H9 (cell line): ENCODE data around the gene TTC17. TPM values are rescaled to one million over a fixed set of nuclear protein-coding genes. Genes with fewer than 3 reads are reported as not detected.

Source experiments
- DNase-seq: peaks from one replicate; pipeline ENCODE4 v3.0.0-alpha.2; 2017
- H2AFZ ChIP-seq: one replicate; pipeline ENCODE4 v1.6.1; 2013; ENCODE audit warnings: mild to moderate bottlenecking, low read length, control low read depth, moderate library complexity
- H2AK5ac ChIP-seq: 2 replicates; pipeline ENCODE4 v1.6.1; 2013; ENCODE audit warnings: low read length, control low read depth, mixed read lengths; ENCODE audit not compliant: insufficient read length
- H2BK120ac ChIP-seq: one replicate; pipeline ENCODE4 v1.6.1; 2013; ENCODE audit warnings: low read depth, mild to moderate bottlenecking, low read length, control low read depth, inconsistent platforms; ENCODE audit not compliant: poor library complexity, severe bottlenecking
- H2BK12ac ChIP-seq: 2 replicates; pipeline ENCODE4 v1.6.1; 2013; ENCODE audit warnings: low read length, control low read depth, mixed read lengths, low read depth; ENCODE audit not compliant: insufficient read length
- H2BK15ac ChIP-seq: 2 replicates; pipeline ENCODE4 v1.6.1; 2013; ENCODE audit warnings: low read depth, low read length, control low read depth
- H2BK20ac ChIP-seq: one replicate; pipeline ENCODE4 v1.6.1; 2013; ENCODE audit warnings: low read depth, mild to moderate bottlenecking, low read length, control low read depth, inconsistent platforms; ENCODE audit not compliant: poor library complexity, severe bottlenecking
- H2BK5ac ChIP-seq: 2 replicates; pipeline ENCODE4 v1.6.1; 2013; ENCODE audit warnings: low read length, control low read depth, mixed read lengths; ENCODE audit not compliant: insufficient read length
- H3K14ac ChIP-seq: 2 replicates; pipeline ENCODE4 v1.6.1; 2013; ENCODE audit warnings: low read length, control low read depth; ENCODE audit not compliant: insufficient read depth
- H3K18ac ChIP-seq: 2 replicates; pipeline ENCODE4 v1.6.1; 2013; ENCODE audit warnings: low read depth, mild to moderate bottlenecking, mixed read lengths, low read length, control low read depth; ENCODE audit not compliant: insufficient read length
- H3K23ac ChIP-seq: 2 replicates; pipeline ENCODE4 v1.6.1; 2013; ENCODE audit warnings: low read length, control low read depth, mixed read lengths, low read depth; ENCODE audit not compliant: insufficient read length
- H3K23me2 ChIP-seq: 2 replicates; pipeline ENCODE4 v1.6.1; 2013; ENCODE audit warnings: low read depth, mild to moderate bottlenecking, mixed read lengths, low read length, control low read depth; ENCODE audit not compliant: insufficient read length, poor library complexity, severe bottlenecking
- H3K27ac ChIP-seq: 2 replicates; pipeline ENCODE4 v1.5.1; 2013; ENCODE audit warnings: low read length, control low read depth, mixed read lengths, low read depth; ENCODE audit not compliant: insufficient read length
- H3K27me3 ChIP-seq: 2 replicates; pipeline ENCODE4 v1.6.1; 2013; ENCODE audit warnings: low read length, control low read depth, inconsistent platforms; ENCODE audit not compliant: insufficient read depth
- H3K4ac ChIP-seq: 2 replicates; pipeline ENCODE4 v1.6.1; 2013; ENCODE audit warnings: low read depth, mild to moderate bottlenecking, control low read depth, inconsistent platforms, low read length, moderate library complexity
- H3K4me1 ChIP-seq: 2 replicates; pipeline ENCODE4 v1.6.1; 2013; ENCODE audit warnings: low read length, control low read depth, inconsistent platforms; ENCODE audit not compliant: insufficient read depth
- H3K4me2 ChIP-seq: 2 replicates; pipeline ENCODE4 v1.6.1; 2013; ENCODE audit warnings: low read length, control low read depth, mixed read lengths; ENCODE audit not compliant: insufficient read length, insufficient read depth
- H3K56ac ChIP-seq: 2 replicates; pipeline ENCODE4 v1.6.1; 2013; ENCODE audit warnings: low read depth, mild to moderate bottlenecking, mixed read lengths, low read length, control low read depth; ENCODE audit not compliant: insufficient read length
- H3K79me1 ChIP-seq: 2 replicates; pipeline ENCODE4 v1.6.1; 2013; ENCODE audit warnings: low read depth, mild to moderate bottlenecking, moderate library complexity, low read length, control low read depth, inconsistent platforms; ENCODE audit not compliant: insufficient read depth, poor library complexity, severe bottlenecking
- H3K79me2 ChIP-seq: 2 replicates; pipeline ENCODE4 v1.6.1; 2013; ENCODE audit warnings: low read length, control low read depth, inconsistent platforms; ENCODE audit not compliant: insufficient read depth
- H3K9ac ChIP-seq: 2 replicates; pipeline ENCODE4 v1.6.1; 2013; ENCODE audit warnings: low read length, control low read depth, mixed read lengths; ENCODE audit not compliant: insufficient read length; ENCODE audit errors: extremely low read depth
- H3K9me3 ChIP-seq: one replicate; pipeline ENCODE4 v1.6.1; 2013; ENCODE audit warnings: low read depth, low read length, inconsistent platforms; ENCODE audit not compliant: control insufficient read depth
- H3T11ph ChIP-seq: one replicate; pipeline ENCODE4 v1.6.1; 2013; ENCODE audit warnings: mild to moderate bottlenecking, low read length, control low read depth, inconsistent platforms
- H4K20me1 ChIP-seq: one replicate; pipeline ENCODE4 v1.6.1; 2013; ENCODE audit not compliant: control insufficient read depth, insufficient read length, insufficient read depth
- H4K5ac ChIP-seq: 2 replicates; pipeline ENCODE4 v1.6.1; 2013; ENCODE audit warnings: low read depth, mild to moderate bottlenecking, mixed read lengths, low read length, control low read depth; ENCODE audit not compliant: insufficient read length
- H4K8ac ChIP-seq: replicated peaks from 2 replicates; pipeline ENCODE4 v1.6.1; 2013; ENCODE audit warnings: low read length, control low read depth, mixed read lengths, low read depth; ENCODE audit not compliant: insufficient read length
- H4K91ac ChIP-seq: 2 replicates; pipeline ENCODE4 v1.6.1; 2013; ENCODE audit warnings: low read depth, mild to moderate bottlenecking, moderate library complexity, mixed read lengths, low read length, control low read depth; ENCODE audit not compliant: insufficient read length
- H3K27ac Mint-ChIP-seq, 3 experiments: 2 replicates in 2 of 3; 3 replicates in 1 of 3; pipeline ENCODE4 v1.8.0; 2020 to 2021; ENCODE audit warnings: mixed read lengths in 3 of 3, mild to moderate bottlenecking in 1 of 3, moderate library complexity in 1 of 3
- H3K27me3 Mint-ChIP-seq: 2 replicates; pipeline ENCODE4 v1.8.0; 2021; ENCODE audit warnings: low read depth, mild to moderate bottlenecking, moderate library complexity, mixed read lengths
- H3K36me3 Mint-ChIP-seq, 3 experiments: 2 replicates in 2 of 3; 3 replicates in 1 of 3; pipeline ENCODE4 v1.8.0; 2020 to 2021; ENCODE audit warnings: low read depth in 3 of 3, mixed read lengths in 3 of 3; ENCODE audit not compliant: insufficient read depth in 1 of 3
- H3K4me1 Mint-ChIP-seq, 2 experiments: 2 replicates each; pipeline ENCODE4 v1.8.0; 2020; ENCODE audit warnings: mixed read lengths in 2 of 2
- H3K4me3 Mint-ChIP-seq, 2 experiments: 2 replicates in 1 of 2; 3 replicates in 1 of 2; pipeline ENCODE4 v1.8.0; 2020 to 2021; ENCODE audit warnings: mild to moderate bottlenecking in 2 of 2, mixed read lengths in 2 of 2, moderate library complexity in 1 of 2
- H3K9me3 Mint-ChIP-seq, 2 experiments: 2 replicates in 1 of 2; 3 replicates in 1 of 2; pipeline ENCODE4 v1.8.0; 2020; ENCODE audit warnings: mild to moderate bottlenecking in 2 of 2, mixed read lengths in 2 of 2, moderate library complexity in 1 of 2
- CTCF ChIP-seq: fragments of 200-600 bp; sonication (generic); conservative IDR thresholded peaks from 3 replicates; pipeline ENCODE4 v1.8.0; 2021; ENCODE audit warnings: antibody characterized with exemption, mild to moderate bottlenecking
- WGBS: extraction: QIAGEN DNeasy Blood & Tissue Kit; methylation state at CpG from one replicate; pipeline ENCODE4 v1.1.7; 2013; ENCODE audit warnings: missing lambda C conversion rate, low lambda C conversion rate, mixed read lengths; ENCODE audit not compliant: insufficient read length; ENCODE audit errors: extremely low coverage; 5-methylcytosine and 5-hydroxymethylcytosine counted together
- total RNA-seq: library from RNA; stranded (reverse); gene quantifications from 2 replicates; pipeline ENCODE4 v1.2.1, GENCODE V29; 2021

Gene TTC17
- total RNA-seq, 1 experiment from 2014 or later: 68.5 TPM

GRCh38 chr11:43327987-43328386 lies 30.7 kb upstream of the TTC17 start:
- H3K4me3 Mint-ChIP-seq: no peak overlapping the region
- WGBS: no CpG with 5 or more reads among the region's 2 CpGs
- no peaks in the 10 kb centered on the region for H4K20me1 ChIP-seq
- no peak overlapping the region for H4K8ac ChIP-seq
- H2BK120ac ChIP-seq: no peak overlapping the region
- H3K4ac ChIP-seq: no peak overlapping the region
- no peak overlapping the region for H2BK5ac ChIP-seq
- no peak overlapping the region for H3K23ac ChIP-seq
- no peak overlapping the region for H2BK20ac ChIP-seq
- H2BK15ac ChIP-seq: no peak overlapping the region
- H3K9ac ChIP-seq: no peak overlapping the region
- H3K9me3 ChIP-seq: no peaks in the 10 kb centered on the region
- no peak overlapping the region for H3K27ac Mint-ChIP-seq
- no peak for TF ChIP-seq CTCF
- no peaks in the 10 kb centered on the region for H3K23me2 ChIP-seq
- no peak overlapping the region for H3K4me2 ChIP-seq
- H3K79me1 ChIP-seq: no peaks in the 10 kb centered on the region
- H3K9me3 Mint-ChIP-seq: no peaks in the 10 kb centered on the region
- H2AFZ ChIP-seq: no peak overlapping the region
- DNase-seq: no peak
- no peak overlapping the region for H3K18ac ChIP-seq
- no peaks in the 10 kb centered on the region for H3K79me2 ChIP-seq
- H3T11ph ChIP-seq: no peak overlapping the region
- H4K5ac ChIP-seq: no peak overlapping the region
- H3K27me3 Mint-ChIP-seq: no peaks in the 10 kb centered on the region
- H3K27ac ChIP-seq: no peak overlapping the region
- peaks cover 35 to 88% (median 78%) of the 10 kb centered on the region in 3 experiments; a peak in 6 of 7 replicates for H3K36me3 Mint-ChIP-seq
- H4K91ac ChIP-seq: no peak overlapping the region
- H3K14ac ChIP-seq: no peak overlapping the region
- H3K27me3 ChIP-seq: no peaks in the 10 kb centered on the region
- H2AK5ac ChIP-seq: no peak overlapping the region
- H2BK12ac ChIP-seq: no peak overlapping the region
- H3K4me1 Mint-ChIP-seq: no peaks in the 10 kb centered on the region
- H3K4me1 ChIP-seq: no peaks in the 10 kb centered on the region
- H3K56ac ChIP-seq: no peak overlapping the region
